Naive B cell (primary cell): ENCODE data around the gene TPMT. TPM values are rescaled to one million over a fixed set of nuclear protein-coding genes. Genes with fewer than 3 reads are reported as not detected.
"Not testable (repeated sequence)": the region's sequence is repeated elsewhere in the genome, so short reads cannot be mapped to it uniquely, and the experiment has no call there.

Source experiments
- ATAC-seq, 2 donors: fragments of 150-1000 bp; cut with Tn5 transposase; 2 replicates each; pipeline ENCODE4 v1.10.0; 2021; ENCODE audit warnings: low read depth in 2 of 2, mild to moderate bottlenecking in 2 of 2, moderate library complexity in 2 of 2
- DNase-seq: peaks from one replicate; pipeline ENCODE4 v3.0.0; 2022
- H3K27ac Mint-ChIP-seq, 6 donors: one replicate each; pipeline ENCODE4 v1.8.0; 2020 to 2022; ENCODE audit warnings: mild to moderate bottlenecking in 6 of 6, mixed read lengths in 6 of 6, moderate library complexity in 5 of 6, inconsistent platforms in 2 of 6
- H3K27me3 Mint-ChIP-seq, 3 donors: one replicate each; pipeline ENCODE4 v1.8.0; 2021 to 2022; ENCODE audit warnings: mixed read lengths in 3 of 3, mild to moderate bottlenecking in 1 of 3
- H3K36me3 Mint-ChIP-seq, 2 donors: one replicate each; pipeline ENCODE4 v1.8.0; 2020 to 2022; ENCODE audit warnings: mixed read lengths in 2 of 2, inconsistent platforms in 1 of 2, mild to moderate bottlenecking in 1 of 2
- H3K4me1 Mint-ChIP-seq, 3 donors: one replicate each; pipeline ENCODE4 v1.8.0; 2020 to 2022; ENCODE audit warnings: mixed read lengths in 3 of 3, inconsistent platforms in 1 of 3, mild to moderate bottlenecking in 1 of 3, moderate library complexity in 1 of 3
- H3K4me3 Mint-ChIP-seq, 8 donors: one replicate each; pipeline ENCODE4 v1.8.0; 2020 to 2022; ENCODE audit warnings: mild to moderate bottlenecking in 8 of 8, mixed read lengths in 8 of 8, moderate library complexity in 8 of 8, inconsistent platforms in 2 of 8
- H3K9me3 Mint-ChIP-seq, 7 donors: one replicate each; pipeline ENCODE4 v1.8.0; 2020 to 2022; ENCODE audit warnings: mixed read lengths in 7 of 7, mild to moderate bottlenecking in 5 of 7, inconsistent platforms in 2 of 7, moderate library complexity in 1 of 7
- polyA plus RNA-seq, 6 donors: library from polyadenylated mRNA; unstranded; fragments of 300-500 nt; fragmentation: Illumina TruSeq; gene quantifications; one replicate each; pipeline ENCODE4 v1.2.3, GENCODE V29; 2021; ENCODE audit warnings: low read depth in 6 of 6

TPMT gene
- polyA plus RNA-seq, 6 donors from 2014 or later, result 4.8 to 6.9 (median 5.9) TPM

DNA sequence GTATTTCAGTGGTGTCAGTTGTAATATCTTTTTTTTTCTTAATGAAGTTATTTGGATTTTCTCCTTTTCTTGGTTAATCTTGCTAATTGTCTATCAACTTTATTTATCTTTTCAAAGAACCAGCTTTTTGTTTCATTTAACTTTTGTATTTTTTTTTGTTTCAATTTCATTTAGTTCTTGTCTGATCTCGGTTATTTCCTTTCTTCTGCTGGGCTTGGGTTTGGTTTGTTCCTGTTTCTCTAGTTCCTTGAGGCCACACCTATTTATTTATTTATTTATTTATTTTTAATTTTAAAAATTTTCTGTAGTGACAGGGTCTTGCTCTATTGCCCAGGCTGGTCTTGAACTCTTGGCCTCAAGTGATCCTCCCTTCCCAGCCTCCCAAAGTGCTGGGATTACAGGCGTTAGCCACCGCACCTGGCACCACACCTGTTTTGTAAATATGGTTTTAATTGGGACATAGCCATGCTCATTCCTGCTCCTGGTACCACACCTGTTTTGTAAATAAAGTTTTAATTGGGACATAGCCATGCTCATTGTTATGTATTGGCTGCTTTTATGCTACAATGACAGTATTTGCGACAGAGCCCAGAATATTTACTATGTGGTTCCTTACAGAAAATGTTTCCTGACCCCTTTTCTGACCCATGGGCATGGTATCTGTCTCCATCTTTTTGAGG, 22.5 kb upstream of the TPMT start:
- H3K36me3 Mint-ChIP-seq, result peaks cover 21 to 31% of the 10 kb centered on the region in 2 donors
- no peak for DNase-seq

DNA sequence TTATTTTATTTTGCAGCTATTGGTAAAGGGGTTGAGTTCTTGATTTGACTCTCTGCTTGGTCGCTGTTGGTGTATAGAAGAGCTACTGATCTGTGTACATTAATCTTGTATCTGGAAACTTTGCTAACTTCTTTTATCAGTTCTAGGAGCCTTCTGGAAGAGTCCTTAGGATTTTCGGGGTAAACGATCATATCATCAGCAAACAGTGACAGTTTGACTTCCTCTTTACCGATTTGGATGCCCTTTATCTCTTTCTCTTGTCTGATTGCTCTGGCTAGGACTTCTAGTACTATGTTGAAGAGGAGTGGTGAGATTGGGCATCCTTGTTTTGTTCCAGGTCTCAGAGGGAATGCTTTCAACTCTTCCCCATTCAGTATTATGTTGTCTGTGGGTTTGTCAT, 21.3 kb upstream of the TPMT start:
- H3K27ac Mint-ChIP-seq, result peak overlapping the region in 3 of 6 donors; percentile 19 to 77 (median 53)
- not testable (repeated sequence) for DNase-seq, ATAC-seq, H3K9me3 Mint-ChIP-seq, H3K27me3 Mint-ChIP-seq
- peaks cover 29 to 38% of the 10 kb centered on the region in 2 donors for H3K36me3 Mint-ChIP-seq
- peak overlapping the region in 2 of 8 donors; percentile 6 to 25 for H3K4me3 Mint-ChIP-seq
- peaks cover 31 to 55% (median 40%) of the 10 kb centered on the region in 3 donors for H3K4me1 Mint-ChIP-seq

More for the DNA sequence above, 22.5 kb upstream of the TPMT start:
- Mint-ChIP-seq H3K4me1 (peaks cover 31 to 62% (median 42%) of the 10 kb centered on the region in 3 donors), H3K9me3 (peaks cover 0 to 6% (median 0%) of the 10 kb centered on the region in 7 donors), H3K27ac (peak overlapping the region in 5 of 6 donors; percentile 12 to 80 (median 63)), H3K4me3 (peak overlapping the region in 1 of 8 donors; percentile 42), H3K27me3 (no peaks in the 10 kb centered on the region)
- no peak for ATAC-seq

DNA sequence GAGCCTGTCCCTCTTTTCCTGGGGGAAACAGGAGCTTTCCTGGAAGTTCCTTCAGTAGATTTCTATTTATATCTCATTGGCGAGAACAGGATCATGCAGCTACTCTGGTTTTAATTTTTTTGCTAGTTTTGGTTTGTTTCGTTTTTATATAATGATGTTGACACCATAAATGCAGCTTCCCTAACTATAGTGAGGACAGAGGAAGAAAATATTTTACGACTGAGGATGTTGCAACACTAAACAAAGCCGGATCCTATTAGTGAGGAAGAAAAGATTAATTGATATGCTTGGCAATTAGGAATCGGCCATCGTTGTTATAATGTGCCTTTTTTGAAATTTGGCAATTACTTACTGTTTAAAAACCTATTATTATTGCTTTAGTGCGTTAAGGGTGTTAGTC, 17.0 kb upstream of the TPMT start:
- no peak for ATAC-seq
- Mint-ChIP-seq H3K27ac (no peak overlapping the region), H3K4me3 (no peak overlapping the region), H3K4me1 (peaks cover 8 to 21% (median 17%) of the 10 kb centered on the region in 3 donors), H3K36me3 (peaks cover 41 to 42% of the 10 kb centered on the region in 2 donors), H3K27me3 (no peaks in the 10 kb centered on the region), H3K9me3 (peaks cover 0 to 9% (median 2%) of the 10 kb centered on the region in 7 donors)
- no peak for DNase-seq

DNA sequence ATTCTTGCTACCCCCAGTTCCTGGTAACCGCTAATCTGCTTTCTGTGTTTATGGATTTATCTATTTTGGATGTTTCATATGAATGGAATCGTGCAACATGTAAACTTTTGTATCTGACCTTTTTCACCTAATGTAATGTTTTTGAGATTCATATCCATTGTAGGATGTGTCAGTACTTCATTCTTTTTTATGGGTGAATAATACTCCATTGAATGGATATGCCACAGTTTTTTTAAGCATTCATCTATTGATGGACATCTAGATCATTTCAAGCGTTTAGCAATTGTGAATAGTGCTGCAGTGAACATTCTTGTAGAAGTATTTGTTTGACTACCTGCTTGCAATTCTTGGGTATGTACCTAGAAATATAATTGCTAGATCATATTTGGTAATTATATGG, 13.4 kb upstream of the TPMT start:
- no peak for ATAC-seq
- no peak for DNase-seq
- Mint-ChIP-seq H3K27me3 (no peaks in the 10 kb centered on the region), H3K9me3 (peaks cover 0 to 7% (median 0%) of the 10 kb centered on the region in 7 donors), H3K36me3 (peaks cover 21 to 22% of the 10 kb centered on the region in 2 donors), H3K4me1 (peaks cover 0 to 7% (median 5%) of the 10 kb centered on the region in 3 donors), H3K27ac (no peak overlapping the region), H3K4me3 (no peak overlapping the region)

DNA sequence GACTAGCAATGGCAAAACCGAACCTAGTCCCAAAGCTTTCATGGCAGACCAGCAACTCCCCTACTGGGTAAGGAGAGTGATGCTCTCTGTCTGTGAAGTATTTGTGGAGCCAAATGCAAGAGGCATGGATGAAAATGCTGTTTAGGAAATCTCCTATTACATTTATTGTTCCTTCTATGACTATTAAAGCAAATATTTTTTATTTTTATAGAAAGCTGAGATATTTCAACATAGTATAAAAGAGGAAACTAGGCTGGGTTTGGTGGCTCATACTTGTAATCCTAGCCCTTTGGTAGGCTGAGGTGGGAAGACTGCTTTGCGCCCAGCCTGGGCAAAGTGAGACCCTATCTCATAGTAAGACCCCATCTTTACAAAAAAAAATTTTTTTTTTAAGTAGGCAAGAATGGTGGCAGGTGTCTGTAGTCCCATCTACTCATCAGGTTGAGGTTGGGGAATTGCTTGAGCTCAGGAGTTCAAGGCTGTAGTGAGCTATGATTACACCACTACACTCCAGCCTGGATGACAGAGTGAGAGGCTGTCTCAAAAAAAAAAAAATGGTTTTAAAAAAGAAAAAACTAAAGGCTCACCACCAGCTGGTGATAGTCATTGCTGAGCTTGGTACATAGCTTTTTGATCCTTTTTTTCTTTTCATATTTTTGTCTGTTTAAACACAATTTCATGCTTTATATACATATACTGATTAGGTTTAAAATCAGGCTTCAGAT, 11.6 kb upstream of the TPMT start:
- Mint-ChIP-seq H3K4me1 (peaks cover 0 to 11% (median 5%) of the 10 kb centered on the region in 3 donors), H3K4me3 (no peak overlapping the region), H3K27me3 (no peaks in the 10 kb centered on the region), H3K9me3 (peaks cover 0 to 7% (median 0%) of the 10 kb centered on the region in 7 donors), H3K36me3 (peaks cover 22 to 23% of the 10 kb centered on the region in 2 donors), H3K27ac (no peak overlapping the region)
- ATAC-seq, result no peak
- DNase-seq, result no peak

DNA sequence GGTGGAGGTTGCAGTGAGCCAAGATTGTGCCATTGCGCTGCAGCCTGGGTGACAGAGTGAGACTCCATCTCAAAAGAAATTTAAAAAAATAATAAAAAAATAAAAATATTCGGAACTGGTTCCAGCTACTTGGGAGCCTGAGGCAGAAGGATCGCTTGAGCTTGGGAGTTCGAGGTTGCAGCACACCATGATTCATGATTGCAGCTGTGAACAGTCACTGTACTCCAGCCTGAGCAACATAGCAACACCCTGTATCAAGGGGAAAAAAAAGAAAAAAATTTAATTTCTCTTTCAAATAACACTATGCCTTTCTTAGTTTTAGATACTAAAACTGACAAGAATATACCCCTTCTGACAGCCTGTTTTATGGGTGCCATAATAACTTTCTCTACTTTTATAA, 10.9 kb upstream of the TPMT start:
- H3K27me3 Mint-ChIP-seq, result no peaks in the 10 kb centered on the region
- peaks cover 21 to 24% of the 10 kb centered on the region in 2 donors for H3K36me3 Mint-ChIP-seq
- H3K4me3 Mint-ChIP-seq, result no peak overlapping the region
- H3K4me1 Mint-ChIP-seq, result peaks cover 0 to 13% (median 5%) of the 10 kb centered on the region in 3 donors
- peaks cover 0 to 7% (median 0%) of the 10 kb centered on the region in 7 donors for H3K9me3 Mint-ChIP-seq
- DNase-seq (no peak), ATAC-seq (no peak)
- no peak overlapping the region for H3K27ac Mint-ChIP-seq

DNA sequence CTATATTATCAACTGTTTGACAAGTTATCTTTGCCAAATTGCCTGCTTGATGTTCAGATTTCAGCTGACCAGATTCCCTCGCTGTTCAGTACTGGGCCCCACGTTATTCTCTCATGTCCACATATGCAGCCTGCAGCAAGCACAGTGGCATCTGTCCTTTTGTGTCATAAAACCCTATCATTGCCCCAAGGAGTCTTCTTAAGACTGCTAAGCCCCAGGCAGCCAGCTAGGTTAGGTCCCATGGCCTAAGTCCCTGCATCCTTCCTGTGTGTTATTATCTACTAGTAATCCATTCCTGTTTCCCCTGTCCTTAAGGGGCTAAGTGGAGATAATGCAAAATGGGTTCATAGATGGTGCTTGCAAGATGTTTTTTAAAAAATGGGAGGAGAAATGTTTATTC, 7.5 kb upstream of the TPMT start:
- H3K9me3 Mint-ChIP-seq, result peaks cover 0 to 4% (median 0%) of the 10 kb centered on the region in 7 donors
- H3K4me3 Mint-ChIP-seq, result no peak overlapping the region
- H3K27ac Mint-ChIP-seq, result peak overlapping the region in 2 of 6 donors; percentile 4 to 9
- no peaks in the 10 kb centered on the region for H3K27me3 Mint-ChIP-seq
- ATAC-seq (no peak), DNase-seq (no peak)
- H3K4me1 Mint-ChIP-seq, result peaks cover 0 to 13% (median 7%) of the 10 kb centered on the region in 3 donors
- H3K36me3 Mint-ChIP-seq, result peaks cover 18 to 19% of the 10 kb centered on the region in 2 donors

DNA sequence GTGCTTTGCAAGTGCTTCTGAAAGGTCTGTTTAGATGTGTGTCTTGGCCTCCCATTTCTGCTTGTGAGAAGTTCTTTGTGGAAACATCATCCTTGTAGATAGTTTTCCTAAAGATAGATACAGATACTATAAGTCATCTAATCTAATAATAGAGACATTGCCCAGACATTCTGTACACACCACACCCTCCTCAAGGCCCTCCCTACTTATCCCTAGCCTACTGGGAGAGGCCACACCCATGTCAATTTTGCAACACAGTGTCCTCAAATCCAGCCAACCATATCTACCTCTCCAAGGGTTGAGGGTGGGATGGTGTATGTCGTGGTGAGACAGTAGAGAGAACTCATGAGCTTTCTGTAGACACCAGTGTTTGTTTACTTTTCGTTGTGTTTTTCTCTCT, 6.6 kb upstream of the TPMT start:
- Mint-ChIP-seq H3K9me3 (peaks cover 0 to 4% (median 0%) of the 10 kb centered on the region in 7 donors), H3K4me1 (peaks cover under 1 to 14% (median 12%) of the 10 kb centered on the region in 3 donors), H3K27me3 (no peaks in the 10 kb centered on the region), H3K36me3 (peaks cover 18 to 19% of the 10 kb centered on the region in 2 donors), H3K4me3 (no peak overlapping the region), H3K27ac (peak overlapping the region in 5 of 6 donors; percentile 34 to 90 (median 72))
- ATAC-seq, result no peak
- DNase-seq, result no peak

DNA sequence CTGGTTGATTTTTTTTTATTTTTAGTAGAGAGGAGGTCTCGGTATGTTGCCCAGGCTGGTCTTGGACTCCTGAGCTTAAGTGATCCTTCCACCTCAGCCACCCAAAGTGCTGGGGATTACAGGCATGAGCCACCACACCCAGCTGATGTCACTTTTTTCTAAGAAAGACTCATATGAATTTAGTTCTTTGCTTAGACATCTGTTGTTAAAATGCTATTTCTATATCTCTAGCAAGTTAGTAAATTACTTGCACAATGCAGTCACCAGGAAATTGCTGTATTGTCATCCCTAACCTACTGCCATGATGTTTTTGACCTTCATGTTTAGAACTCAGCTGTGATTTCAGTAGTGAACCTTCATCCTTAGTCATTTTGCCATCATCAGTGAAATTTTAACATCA, 6.0 kb upstream of the TPMT start:
- Mint-ChIP-seq H3K9me3 (peaks cover 0 to 4% (median 0%) of the 10 kb centered on the region in 7 donors), H3K27ac (peak overlapping the region in 1 of 6 donors; percentile 34)
- DNase-seq, result no peak

DNA sequence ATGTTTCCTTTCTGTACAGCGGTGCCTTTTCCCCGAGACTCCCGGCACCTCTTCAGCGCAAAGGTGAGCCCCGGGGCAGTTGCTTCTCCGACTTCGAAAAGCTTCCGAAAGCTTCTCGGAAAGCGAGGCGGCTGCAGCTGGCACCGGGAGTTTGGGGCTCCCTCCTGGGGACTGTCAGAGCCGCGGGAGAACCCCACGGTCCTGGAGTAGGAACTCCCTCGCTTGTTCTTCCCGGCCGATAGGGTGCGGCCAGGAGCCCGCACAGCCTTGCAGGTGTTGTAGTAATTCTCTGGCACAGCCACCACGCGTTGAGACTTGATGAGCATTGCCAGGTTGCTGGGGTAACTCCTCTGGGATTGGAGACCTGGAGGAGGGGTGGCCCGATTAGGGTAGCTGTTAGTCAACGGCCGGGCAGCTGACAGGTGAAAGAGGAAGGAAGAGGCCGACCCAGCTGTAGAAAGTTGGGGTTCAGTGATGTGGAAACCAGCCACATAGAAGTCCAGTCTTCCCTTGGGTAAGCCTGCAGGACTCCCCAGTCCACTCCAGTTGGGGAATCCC, 1.1 kb upstream of the TPMT start:
- H3K4me1 Mint-ChIP-seq, result peaks cover 14 to 35% (median 25%) of the 10 kb centered on the region in 3 donors
- H3K36me3 Mint-ChIP-seq, result peaks cover 8 to 14% of the 10 kb centered on the region in 2 donors
- H3K27me3 Mint-ChIP-seq, result no peaks in the 10 kb centered on the region
- peak overlapping the region; percentile 93 to 98 (median 98) for H3K27ac Mint-ChIP-seq
- H3K4me3 Mint-ChIP-seq, result peak overlapping the region; percentile 91 to 99 (median 98)
- DNase-seq (peak; percentile 79), ATAC-seq (peak; percentile 37 to 40)
- H3K9me3 Mint-ChIP-seq, result peaks cover 0 to 4% (median 0%) of the 10 kb centered on the region in 7 donors

More for the DNA sequence above, 6.0 kb upstream of the TPMT start:
- ATAC-seq, result no peak
- H3K4me1 Mint-ChIP-seq, result peaks cover 5 to 20% (median 17%) of the 10 kb centered on the region in 3 donors
- H3K4me3 Mint-ChIP-seq, result no peak overlapping the region
- H3K36me3 Mint-ChIP-seq, result peaks cover 18 to 19% of the 10 kb centered on the region in 2 donors
- no peaks in the 10 kb centered on the region for H3K27me3 Mint-ChIP-seq

DNA sequence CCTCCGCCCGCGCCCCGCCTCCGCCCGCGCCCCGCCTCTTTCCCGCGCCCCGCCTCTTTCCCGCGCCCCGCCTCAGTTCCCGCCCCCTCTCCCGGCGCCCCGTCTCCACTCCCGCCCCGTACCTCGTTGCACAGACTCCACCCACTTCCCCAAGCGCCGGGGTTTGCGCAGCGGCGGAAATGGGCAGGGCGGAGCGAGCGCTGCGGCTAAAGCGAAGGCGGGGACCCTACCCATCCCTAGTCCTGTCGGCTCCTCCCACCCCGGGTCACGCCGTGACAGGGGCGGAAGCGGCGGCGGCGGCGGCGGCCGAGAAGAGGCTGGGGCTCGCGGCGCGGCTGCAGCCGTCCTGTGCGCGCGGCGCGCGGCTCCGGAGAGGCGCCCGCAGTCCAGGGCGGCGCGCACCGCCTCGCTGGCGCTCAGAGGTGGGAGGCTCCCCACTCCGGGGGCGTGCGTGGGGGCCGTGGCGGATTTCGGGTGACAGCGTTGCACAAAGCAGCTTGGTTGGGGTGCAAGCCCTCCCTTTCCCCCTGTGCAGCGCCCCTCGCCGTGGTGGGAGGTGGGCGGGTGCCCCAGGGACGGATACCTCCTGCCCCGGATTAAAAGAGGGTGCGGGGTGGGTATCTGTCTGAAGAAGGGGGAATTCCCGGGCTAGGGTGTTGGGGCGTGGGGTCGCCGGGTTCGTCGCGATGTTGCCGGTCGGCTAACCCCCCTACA, 430 bp upstream of the TPMT start, which contains the start of gene KDM1B:
Gene KDM1B, plus strand, starts transcription at position 273 of the 714 bp plus-strand sequence. CDS start 4,474 bp downstream, outside the sequence.
- H3K36me3 Mint-ChIP-seq, result peaks cover 8 to 14% of the 10 kb centered on the region in 2 donors
- ATAC-seq (peak; percentile 80 to 81), DNase-seq (peak; percentile 99)
- H3K27me3 Mint-ChIP-seq, result no peaks in the 10 kb centered on the region
- peaks cover 14 to 35% (median 25%) of the 10 kb centered on the region in 3 donors for H3K4me1 Mint-ChIP-seq
- H3K27ac Mint-ChIP-seq, result peak within 1 kb of the TSS; percentile 93 to 99 (median 98)
- H3K4me3 Mint-ChIP-seq, result peak within 1 kb of the TSS; percentile 95 to 99 (median 99)
- H3K9me3 Mint-ChIP-seq, result peaks cover 0 to 4% (median 0%) of the 10 kb centered on the region in 7 donors

DNA sequence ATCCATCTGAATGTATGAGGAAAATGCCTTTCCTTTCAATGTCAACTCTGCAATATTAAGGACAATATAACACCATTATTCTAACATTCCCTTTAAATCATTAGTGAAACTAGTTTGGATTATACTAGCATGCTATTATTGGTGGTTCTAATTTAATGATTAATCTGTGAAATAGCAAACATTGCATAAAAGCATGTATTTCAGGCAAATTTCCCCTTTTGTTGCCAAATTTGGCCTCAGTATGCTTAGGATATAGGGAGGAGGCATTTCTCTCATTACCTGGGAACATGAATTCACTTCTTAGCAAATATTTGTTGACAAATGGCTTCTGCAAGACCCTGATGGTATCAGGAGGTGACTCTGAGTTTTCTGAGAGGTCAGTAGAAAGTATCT, 1.6 kb downstream of the TPMT start:
- H3K9me3 Mint-ChIP-seq, result peaks cover 0 to 1% (median 0%) of the 10 kb centered on the region in 7 donors
- peak overlapping the region in 1 of 8 donors; percentile 99 for H3K4me3 Mint-ChIP-seq
- peak overlapping the region in 2 of 6 donors; percentile 7 to 50 for H3K27ac Mint-ChIP-seq
- H3K27me3 Mint-ChIP-seq, result no peaks in the 10 kb centered on the region
- ATAC-seq (no peak), DNase-seq (no peak)
- peaks cover 14 to 31% (median 25%) of the 10 kb centered on the region in 3 donors for H3K4me1 Mint-ChIP-seq
- peaks cover 6 to 10% of the 10 kb centered on the region in 2 donors for H3K36me3 Mint-ChIP-seq
